Skeletal muscle satellite cell (primary cell): ENCODE results near the gene MAGI1.

ENCODE experiments used
- H3K27me3 ChIP-seq: 2 replicates; pipeline ENCODE4 v1.7.0; 2013; ENCODE audit warnings: low read length; ENCODE audit not compliant: control insufficient read depth, insufficient read depth
- H3K36me3 ChIP-seq: 2 replicates; pipeline ENCODE4 v1.7.0; 2013; ENCODE audit warnings: mild to moderate bottlenecking, control low read depth, low read length; ENCODE audit not compliant: insufficient read depth
- H3K4me1 ChIP-seq: 2 replicates; pipeline ENCODE4 v1.7.0; 2013; ENCODE audit warnings: low read length; ENCODE audit not compliant: control insufficient read depth, insufficient read depth
- H3K4me2 ChIP-seq: 2 replicates; pipeline ENCODE4 v1.7.0; 2013; ENCODE audit warnings: mild to moderate bottlenecking, low read length
- H3K4me3 ChIP-seq: 2 replicates; pipeline ENCODE4 v1.7.0; 2013; ENCODE audit warnings: low read length
- H3K9ac ChIP-seq: 2 replicates; pipeline ENCODE4 v1.7.0; 2013; ENCODE audit warnings: mild to moderate bottlenecking, low read depth, low read length, moderate library complexity
- H3K9me3 ChIP-seq: replicated peaks from 2 replicates; pipeline ENCODE4 v1.7.0; 2013; ENCODE audit warnings: mild to moderate bottlenecking, control low read depth, low read length

The MAGI1 gene

DNA sequence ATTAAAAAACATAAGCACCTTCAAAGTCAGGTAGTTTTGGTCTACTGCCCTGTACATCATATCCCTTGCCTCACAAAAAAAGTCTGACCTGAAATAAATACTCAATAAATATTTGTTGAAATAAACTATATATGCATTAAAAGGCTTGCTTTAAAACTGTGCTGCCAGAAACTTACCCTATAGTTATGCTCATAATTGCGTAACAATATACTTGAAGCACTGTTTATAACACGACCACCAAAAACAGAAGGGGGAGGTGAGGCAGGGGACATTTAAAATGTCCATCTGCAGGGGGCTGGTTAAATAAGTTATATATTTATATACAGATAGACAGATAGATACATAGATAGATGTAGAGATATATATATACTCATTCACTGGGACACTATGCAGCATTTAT is 549.5 kb downstream of the MAGI1 start:
- Histone ChIP-seq H3K36me3 (no peaks in the 10 kb centered on the region), H3K9ac (no peak overlapping the region), H3K4me2 (no peak overlapping the region), H3K4me1 (no peaks in the 10 kb centered on the region), H3K4me3 (no peak overlapping the region), H3K27me3 (no peaks in the 10 kb centered on the region), H3K9me3 (no peaks in the 10 kb centered on the region)

DNA sequence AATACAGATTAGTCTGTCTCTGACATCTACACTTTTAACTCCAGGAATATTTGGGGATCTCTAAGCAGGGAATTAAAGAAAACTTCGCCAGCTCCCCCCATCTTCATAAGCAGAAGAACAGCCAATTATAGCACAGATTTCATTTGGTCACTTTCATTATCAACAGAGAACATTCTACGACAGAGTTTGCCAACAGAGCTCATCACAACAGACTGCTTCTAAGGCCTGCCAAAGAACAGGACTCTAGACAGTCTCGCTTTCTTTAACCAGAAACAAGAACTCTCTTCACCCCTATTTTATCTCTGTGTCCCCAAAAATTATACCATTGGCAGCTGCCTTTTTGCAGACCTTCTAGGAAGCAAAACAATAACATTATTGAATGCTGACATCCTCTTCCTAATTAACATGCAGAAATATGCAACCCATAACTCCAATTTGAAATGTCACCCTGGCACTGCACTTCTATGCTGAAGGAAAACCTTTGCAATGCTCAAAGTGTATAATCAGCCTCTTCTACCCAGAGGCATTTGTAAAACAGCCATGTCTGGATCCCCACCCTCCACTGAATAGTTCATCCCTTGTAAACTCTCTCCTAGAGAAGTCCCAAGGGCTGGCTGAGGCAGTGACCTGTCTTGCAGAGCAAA is 552.8 kb downstream of the MAGI1 start:
- Histone ChIP-seq H3K36me3 (no peaks in the 10 kb centered on the region), H3K4me2 (no peak overlapping the region), H3K4me3 (no peak overlapping the region), H3K4me1 (no peaks in the 10 kb centered on the region), H3K9ac (no peak overlapping the region), H3K27me3 (no peaks in the 10 kb centered on the region), H3K9me3 (no peaks in the 10 kb centered on the region)

DNA sequence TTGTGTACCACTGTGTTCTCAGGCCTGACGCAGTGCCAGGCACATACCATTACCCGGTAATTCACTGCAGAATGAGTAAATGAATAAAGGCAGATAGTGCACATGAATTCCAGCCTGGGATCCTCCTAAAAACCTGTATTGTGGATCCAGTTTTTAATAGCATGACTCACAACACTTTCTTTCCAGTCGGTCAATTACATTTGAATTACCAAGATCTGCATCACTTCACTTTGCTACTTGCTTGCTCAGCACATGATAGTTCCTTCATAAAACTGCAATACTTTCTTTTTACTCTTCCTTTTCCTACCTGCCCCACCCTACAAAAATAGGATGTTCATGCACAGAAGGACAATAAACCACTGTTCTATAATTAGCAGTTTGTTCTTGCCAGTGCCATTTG is 553.8 kb downstream of the MAGI1 start:
- no peak overlapping the region for H3K4me3 ChIP-seq
- no peaks in the 10 kb centered on the region for H3K27me3 ChIP-seq
- no peak overlapping the region for H3K4me2 ChIP-seq
- H3K9me3 ChIP-seq = no peaks in the 10 kb centered on the region
- H3K36me3 ChIP-seq = no peaks in the 10 kb centered on the region
- no peak overlapping the region for H3K9ac ChIP-seq
- H3K4me1 ChIP-seq = no peaks in the 10 kb centered on the region

DNA sequence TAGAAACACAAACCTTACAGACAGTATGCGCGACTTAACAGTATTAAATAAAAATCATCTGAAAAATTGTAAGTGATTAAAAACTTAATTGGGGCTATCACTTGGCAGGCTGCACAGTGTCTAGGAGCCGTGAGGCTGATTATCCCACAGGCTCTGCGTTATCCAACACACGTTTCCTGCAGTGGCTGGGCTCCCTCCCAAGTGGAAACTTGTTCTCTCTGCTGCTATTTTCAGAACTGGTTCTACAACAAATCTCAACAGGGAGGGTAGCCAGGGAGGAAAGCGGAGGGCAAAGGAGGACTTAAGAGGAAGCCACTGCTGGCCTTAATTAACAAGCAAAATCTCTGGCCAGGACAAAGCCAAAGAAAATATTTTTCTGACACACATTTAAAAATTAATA is 555.2 kb downstream of the MAGI1 start:
- Histone ChIP-seq H3K36me3 (no peaks in the 10 kb centered on the region), H3K4me3 (no peak overlapping the region), H3K27me3 (no peaks in the 10 kb centered on the region), H3K9ac (no peak overlapping the region), H3K9me3 (no peaks in the 10 kb centered on the region), H3K4me2 (no peak overlapping the region), H3K4me1 (no peaks in the 10 kb centered on the region)

DNA sequence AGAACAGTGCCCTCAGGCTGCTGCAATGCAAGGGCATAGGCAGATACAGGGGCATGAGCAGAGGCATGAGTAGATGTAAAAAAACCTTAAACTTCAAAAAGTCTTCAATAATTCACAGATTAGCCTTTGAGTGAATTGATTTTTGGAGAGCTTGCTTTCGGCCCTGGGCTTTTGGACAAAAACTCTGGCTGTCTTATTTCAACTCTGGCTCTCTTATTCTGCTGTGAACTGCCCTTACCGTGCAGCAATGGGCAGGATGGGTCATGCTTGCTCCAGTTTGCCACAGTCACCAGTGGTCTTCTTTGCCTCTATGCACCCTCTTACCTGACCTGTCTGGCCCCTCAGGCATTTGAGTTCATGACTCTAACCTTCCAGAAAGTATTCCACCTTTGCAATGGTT is 555.7 kb downstream of the MAGI1 start:
- Histone ChIP-seq H3K36me3 (no peaks in the 10 kb centered on the region), H3K4me3 (no peak overlapping the region), H3K4me2 (no peak overlapping the region), H3K27me3 (no peaks in the 10 kb centered on the region), H3K4me1 (no peaks in the 10 kb centered on the region), H3K9me3 (no peaks in the 10 kb centered on the region), H3K9ac (no peak overlapping the region)

DNA sequence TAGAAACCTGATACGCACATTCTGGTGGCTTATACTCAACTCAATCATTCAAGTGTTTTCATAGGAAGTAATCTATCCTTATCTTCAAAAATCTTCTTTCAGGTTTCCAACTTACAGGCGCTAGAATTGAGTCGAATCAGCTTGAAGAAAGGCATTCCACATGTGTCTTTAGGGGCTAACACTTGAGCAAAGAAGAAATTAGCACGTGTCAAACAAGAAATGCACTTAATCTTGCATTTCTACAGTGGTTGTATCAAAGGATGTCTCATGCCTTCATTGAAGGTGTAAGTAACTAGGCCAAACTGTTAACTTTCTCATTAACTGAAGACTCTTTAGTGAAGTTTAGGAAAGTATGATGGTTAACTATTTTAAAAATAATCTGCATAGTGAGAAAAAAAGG is 557.6 kb downstream of the MAGI1 start:
- H3K4me1 ChIP-seq = no peaks in the 10 kb centered on the region
- H3K4me2 ChIP-seq = no peak overlapping the region
- no peak overlapping the region for H3K4me3 ChIP-seq
- no peaks in the 10 kb centered on the region for H3K27me3 ChIP-seq
- H3K9me3 ChIP-seq = no peaks in the 10 kb centered on the region
- no peaks in the 10 kb centered on the region for H3K36me3 ChIP-seq
- no peak overlapping the region for H3K9ac ChIP-seq

DNA sequence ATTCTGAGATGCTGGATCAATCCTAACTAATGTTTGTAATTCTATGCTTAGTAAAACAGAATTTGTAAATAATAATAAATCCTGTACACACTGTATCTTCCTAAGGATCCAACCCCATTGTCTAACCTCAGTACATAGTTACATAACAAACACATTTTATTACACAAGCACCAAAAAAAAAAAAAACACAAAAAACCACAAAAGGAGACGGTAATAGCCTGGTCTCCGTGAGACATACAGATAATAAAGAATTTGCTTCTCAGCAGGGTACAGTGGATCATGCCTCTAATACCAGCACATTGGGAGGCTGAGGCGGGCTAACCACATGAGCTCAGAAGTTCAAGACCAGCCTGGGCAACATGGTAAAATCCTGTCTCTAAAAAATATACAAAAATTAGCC is 558.7 kb downstream of the MAGI1 start:
- Histone ChIP-seq H3K4me3 (no peak overlapping the region), H3K27me3 (no peaks in the 10 kb centered on the region), H3K36me3 (no peaks in the 10 kb centered on the region), H3K9me3 (no peaks in the 10 kb centered on the region), H3K9ac (no peak overlapping the region), H3K4me1 (no peaks in the 10 kb centered on the region), H3K4me2 (no peak overlapping the region)

DNA sequence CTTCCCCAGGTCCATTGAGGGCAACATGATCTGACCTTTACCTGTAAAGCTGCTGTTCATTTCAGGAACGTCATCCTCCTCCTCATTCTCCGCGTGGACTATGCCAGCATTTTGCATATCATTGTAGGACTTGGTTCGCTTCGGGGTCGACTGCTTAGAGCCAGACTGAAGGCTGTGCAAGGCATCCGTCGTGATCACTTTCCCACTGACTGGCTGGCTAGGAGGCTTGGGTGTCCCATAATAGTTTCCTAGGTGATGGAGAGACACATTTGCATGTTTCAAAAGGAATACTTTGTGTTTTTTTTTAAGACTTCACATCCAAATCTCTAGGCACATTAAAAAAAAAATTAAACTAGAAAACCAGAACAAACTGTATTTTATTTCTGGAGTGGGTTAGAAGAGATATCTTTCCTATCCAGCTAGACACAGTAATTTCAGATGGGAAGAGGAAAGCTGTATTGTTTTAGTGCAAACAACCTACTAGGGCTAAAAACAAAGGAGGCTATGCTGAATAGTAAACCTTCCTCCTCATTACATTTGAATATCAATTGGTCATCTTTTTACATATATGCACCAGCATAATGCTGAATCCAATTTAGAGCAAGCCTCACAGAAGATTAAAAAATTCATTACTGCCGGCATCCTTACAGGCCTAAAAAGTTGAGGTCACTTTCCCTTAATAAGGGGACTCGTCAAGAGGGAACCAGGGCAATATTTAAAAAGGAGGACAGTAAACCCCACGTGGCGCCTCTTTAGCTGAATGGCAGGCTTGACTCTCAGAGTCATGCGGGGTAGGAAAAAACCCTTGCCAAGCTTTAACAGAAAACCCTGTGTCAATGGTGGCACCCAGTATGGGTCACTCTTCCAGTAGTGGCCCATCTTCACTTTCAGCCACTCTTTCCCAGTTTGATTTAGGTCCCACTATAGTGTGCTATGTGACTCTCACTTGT is 559.9 kb downstream of the MAGI1 start:
- Histone ChIP-seq H3K36me3 (no peaks in the 10 kb centered on the region), H3K4me1 (no peaks in the 10 kb centered on the region)

DNA sequence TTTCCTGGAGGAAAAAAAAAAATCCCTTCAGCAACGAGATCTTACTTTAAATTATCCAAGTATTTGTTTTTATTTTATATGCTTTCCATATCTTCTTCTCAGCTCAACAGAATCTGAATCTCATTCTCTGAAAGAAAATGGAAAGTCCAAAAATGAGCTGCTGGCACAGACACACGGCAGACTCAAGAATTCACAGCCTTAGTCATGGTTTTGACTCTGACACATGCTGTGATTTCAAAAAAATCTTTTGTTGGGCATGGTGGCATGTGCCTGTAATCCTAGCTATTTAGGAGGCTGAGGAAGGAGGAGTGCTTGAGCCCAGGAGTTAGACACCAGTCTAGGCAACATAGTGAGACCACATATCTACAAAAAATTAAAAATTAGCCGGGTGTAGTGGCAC is 565.0 kb downstream of the MAGI1 start:
- Histone ChIP-seq H3K9ac (no peak overlapping the region), H3K4me2 (no peak overlapping the region)

More for the DNA sequence above, 559.9 kb downstream of the MAGI1 start:
- no peaks in the 10 kb centered on the region for H3K27me3 ChIP-seq
- H3K9ac ChIP-seq = no peak overlapping the region
- H3K9me3 ChIP-seq = no peaks in the 10 kb centered on the region
- no peak overlapping the region for H3K4me2 ChIP-seq
- no peak overlapping the region for H3K4me3 ChIP-seq

DNA sequence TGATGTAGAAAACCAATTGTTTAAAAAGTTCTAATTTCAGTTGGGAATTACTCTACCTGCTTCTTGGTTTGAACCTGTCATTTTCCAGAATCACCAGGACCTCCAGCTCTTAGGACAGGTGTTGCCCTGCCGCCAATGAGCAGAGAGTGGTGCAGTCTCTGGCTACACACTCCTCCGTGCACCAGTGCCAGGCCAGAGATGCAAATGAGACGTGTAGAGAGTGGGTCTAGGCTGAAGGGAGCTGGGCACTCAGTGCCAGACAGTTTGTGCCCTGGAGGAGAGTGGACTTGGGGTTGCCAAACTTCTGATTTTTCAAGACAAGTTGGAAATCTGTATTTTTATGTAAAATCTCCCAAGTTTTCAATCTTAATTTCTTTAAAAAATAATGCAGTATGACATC is 566.2 kb downstream of the MAGI1 start:
- no peaks in the 10 kb centered on the region for H3K36me3 ChIP-seq
- no peaks in the 10 kb centered on the region for H3K4me1 ChIP-seq
- no peaks in the 10 kb centered on the region for H3K27me3 ChIP-seq
- H3K4me3 ChIP-seq = no peak overlapping the region
- H3K4me2 ChIP-seq = no peak overlapping the region
- no peak overlapping the region for H3K9ac ChIP-seq
- H3K9me3 ChIP-seq = no peaks in the 10 kb centered on the region

More for the DNA sequence above, 565.0 kb downstream of the MAGI1 start:
- no peaks in the 10 kb centered on the region for H3K27me3 ChIP-seq
- H3K36me3 ChIP-seq = no peaks in the 10 kb centered on the region
- no peaks in the 10 kb centered on the region for H3K9me3 ChIP-seq
- no peaks in the 10 kb centered on the region for H3K4me1 ChIP-seq
- no peak overlapping the region for H3K4me3 ChIP-seq

DNA sequence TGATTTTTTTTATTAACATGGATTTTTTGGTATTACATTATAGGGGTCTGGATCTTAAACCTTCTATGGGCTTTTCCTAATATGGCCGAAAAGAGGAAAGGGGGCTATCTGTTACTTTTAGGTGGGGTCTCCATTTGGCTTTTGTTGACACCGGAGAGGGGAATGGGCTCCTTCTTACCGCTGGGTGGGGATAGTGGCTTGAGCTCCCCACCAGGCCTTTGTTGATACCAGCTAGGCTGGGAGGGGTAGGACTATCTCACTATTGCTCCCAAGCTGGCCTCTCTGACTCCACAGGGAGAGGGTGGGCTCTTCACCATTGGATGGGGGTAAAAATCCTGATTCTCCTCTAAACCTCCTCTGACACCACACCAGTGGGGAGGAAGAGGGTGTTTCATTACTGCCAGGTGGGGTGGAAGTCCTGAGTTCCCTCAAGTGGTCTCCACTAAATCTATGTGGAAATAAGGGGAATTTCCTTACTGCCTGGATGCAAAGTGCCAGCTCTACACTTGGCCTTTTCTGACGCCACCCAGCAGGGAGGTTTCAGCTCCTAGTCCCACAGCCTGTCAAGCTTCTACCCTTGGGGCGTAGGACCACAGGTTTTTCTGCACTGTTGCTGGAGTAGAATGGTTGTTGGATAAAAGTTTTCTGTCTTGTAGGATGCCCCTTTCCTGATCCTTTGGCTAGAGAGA is 572.3 kb downstream of the MAGI1 start:
- Histone ChIP-seq H3K4me3 (no peak overlapping the region), H3K36me3 (no peaks in the 10 kb centered on the region), H3K9ac (no peak overlapping the region), H3K9me3 (no peaks in the 10 kb centered on the region), H3K4me1 (no peaks in the 10 kb centered on the region), H3K4me2 (no peak overlapping the region), H3K27me3 (no peaks in the 10 kb centered on the region)
